ENCODE data around the gene SCD. TPM values are rescaled to one million over a fixed set of nuclear protein-coding genes. Genes with fewer than 3 reads are reported as not detected.
"Not testable (repeated sequence)": the region's sequence is repeated elsewhere in the genome, so short reads cannot be mapped to it uniquely, and the experiment has no call there.

Gene SCD
- 140 and 142 TPM in 2 replicates for total RNA-seq

GRCh38 chr10:100346765-100347567, at the start of gene SCD:
Gene SCD, plus strand, starts transcription at chr10:100347233. Its CDS starts 272 bp downstream, at chr10:100347505.
- no peak for DNase-seq (ENCODE audit: extremely low read depth, low read depth, low spot score)

DNA sequence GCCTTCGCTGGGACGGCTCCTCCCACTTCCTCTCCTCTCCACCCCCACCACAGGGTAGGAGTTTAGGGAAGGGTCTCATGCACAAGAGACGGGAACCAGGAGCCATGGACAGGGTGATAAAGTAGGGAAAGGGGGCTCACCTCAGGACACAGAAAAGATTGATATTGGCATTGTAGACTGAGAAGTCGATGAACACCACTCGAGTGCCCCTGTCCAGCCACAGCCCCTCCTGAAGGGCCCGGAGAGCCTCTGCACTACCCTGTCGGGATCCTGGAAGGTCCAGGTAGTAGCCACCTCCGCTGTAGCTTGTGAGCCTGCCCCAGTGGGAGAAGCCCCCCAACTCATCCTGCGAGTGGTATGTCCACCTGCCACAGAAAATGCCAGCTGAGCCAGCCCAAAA, 49.8 kb upstream of the SCD start:
- no peak for DNase-seq (ENCODE audit: extremely low read depth, low read depth, low spot score)

GRCh38 chr10:100301123-100301522, 45.9 kb upstream of the SCD start:
- DNase-seq (ENCODE audit: extremely low read depth, low read depth, low spot score), result not testable (repeated sequence)

- DNase-seq (ENCODE audit: extremely low read depth, low read depth, low spot score), result no peak
These were observed 43.2 kb upstream of the SCD start for GRCh38 chr10:100303724-100304319.

DNA sequence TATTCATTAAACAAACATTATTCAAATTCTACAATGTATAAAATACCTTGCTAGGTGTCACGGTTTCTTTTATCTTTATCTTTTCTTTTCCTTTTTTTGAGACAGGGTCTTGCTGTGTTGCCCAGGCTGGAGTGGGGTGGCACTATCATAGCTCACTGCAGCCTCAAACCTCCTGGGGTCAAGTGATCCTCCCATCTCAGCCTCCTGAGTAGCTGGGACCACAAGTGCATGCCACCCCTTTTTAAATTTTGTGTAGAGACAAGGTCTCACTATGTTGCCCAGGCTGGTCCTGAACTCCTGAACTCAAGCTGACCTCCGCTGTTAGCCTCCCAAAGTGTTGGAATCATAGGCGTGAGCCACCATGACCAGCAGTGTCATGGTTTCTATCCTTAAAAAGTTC, 42.6 kb upstream of the SCD start:
- DNase-seq (ENCODE audit: extremely low read depth, low read depth, low spot score), result no peak

GRCh38 chr10:100306861-100307260, 40.2 kb upstream of the SCD start:
- DNase-seq (ENCODE audit: extremely low read depth, low read depth, low spot score), result no peak

- DNase-seq (ENCODE audit: extremely low read depth, low read depth, low spot score), result no peak
These were observed 39.3 kb upstream of the SCD start for GRCh38 chr10:100307684-100308083.

DNA sequence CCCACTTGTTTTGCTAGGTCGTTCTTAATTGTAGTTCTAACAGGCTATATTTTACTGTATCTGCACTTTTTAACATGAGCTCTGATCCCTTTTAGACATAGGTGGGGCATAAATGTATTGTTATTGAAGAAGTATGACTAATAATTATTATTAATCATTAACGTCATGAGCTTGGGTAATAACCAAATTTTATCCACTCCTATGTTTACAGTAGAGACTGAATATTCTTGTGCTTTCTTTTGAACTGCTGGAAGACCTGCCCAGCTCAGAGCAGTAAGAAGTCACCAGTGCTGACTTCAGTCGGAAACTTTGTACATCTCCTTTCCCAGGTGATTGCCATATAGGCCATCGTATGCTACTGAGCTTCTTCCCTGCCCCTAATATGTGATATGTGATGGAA, 35.7 kb upstream of the SCD start:
- DNase-seq (ENCODE audit: extremely low read depth, low read depth, low spot score), result no peak

- no peak for DNase-seq (ENCODE audit: extremely low read depth, low read depth, low spot score)
These were observed 31.4 kb upstream of the SCD start for GRCh38 chr10:100315615-100316014.

- DNase-seq (ENCODE audit: extremely low read depth, low read depth, low spot score), result no peak
These were observed 28.8 kb upstream of the SCD start for GRCh38 chr10:100318207-100318606.

GRCh38 chr10:100319707-100320402, 27.2 kb upstream of the SCD start:
- DNase-seq (ENCODE audit: extremely low read depth, low read depth, low spot score), result no peak

DNA sequence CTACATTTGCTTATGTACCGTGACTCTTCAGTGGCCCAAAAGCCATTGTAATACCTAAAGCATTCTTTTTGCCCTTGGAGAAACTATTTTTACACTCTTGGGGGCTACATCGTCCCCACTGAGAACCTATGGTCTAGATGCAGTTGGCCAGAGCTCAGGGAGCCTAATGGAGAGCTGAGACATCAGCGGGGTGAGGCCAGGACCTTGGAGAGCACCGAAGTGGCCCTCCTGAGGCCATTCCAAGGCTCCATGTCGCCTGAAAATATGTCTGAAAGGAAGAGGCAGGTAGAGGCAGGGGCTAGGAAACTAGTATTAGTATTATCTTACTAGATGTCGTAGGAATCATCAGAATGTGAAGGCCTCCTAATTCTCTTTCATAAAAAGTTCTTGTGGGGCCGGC, 21.9 kb upstream of the SCD start:
- no peak for DNase-seq (ENCODE audit: extremely low read depth, low read depth, low spot score)

DNA sequence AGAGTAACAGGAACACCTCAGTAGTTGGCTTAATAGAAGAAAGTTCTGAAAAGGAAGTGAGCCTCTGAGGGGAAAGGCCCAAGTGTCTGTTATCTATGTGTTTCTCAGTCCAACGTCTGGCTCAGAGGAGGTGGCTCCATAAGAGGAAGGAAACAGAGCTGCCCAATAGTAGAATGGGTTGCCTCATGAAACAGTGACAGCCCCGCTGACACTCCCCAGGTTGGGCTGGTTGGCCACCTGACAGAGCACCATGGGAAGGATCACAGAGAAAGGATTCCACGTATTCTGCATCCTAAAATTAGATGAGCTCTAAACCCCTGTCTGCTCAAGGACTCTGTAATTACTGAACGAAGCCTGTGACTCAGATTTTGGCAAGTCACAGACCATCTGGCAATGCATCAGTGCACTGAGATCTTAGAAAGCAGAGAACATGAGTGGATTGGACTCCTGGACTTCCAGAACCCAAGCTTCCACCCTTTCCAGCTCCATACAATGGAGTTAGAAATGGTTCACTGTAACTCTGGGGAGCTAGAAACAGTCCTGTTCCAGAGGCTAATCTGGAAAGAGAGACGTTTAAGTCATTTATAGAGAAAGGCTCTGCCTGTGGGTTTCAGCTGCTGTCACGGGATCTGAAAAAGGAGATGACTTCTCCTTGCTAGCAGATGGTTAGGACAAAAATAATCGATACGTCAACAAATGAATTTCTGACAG, 19.9 kb upstream of the SCD start:
- no peak for DNase-seq (ENCODE audit: extremely low read depth, low read depth, low spot score)

GRCh38 chr10:100327718-100328009, 19.4 kb upstream of the SCD start:
- no peak for DNase-seq (ENCODE audit: extremely low read depth, low read depth, low spot score)

- DNase-seq (ENCODE audit: extremely low read depth, low read depth, low spot score), result no peak
These were observed 18.8 kb upstream of the SCD start for GRCh38 chr10:100328198-100328597.

GRCh38 chr10:100330079-100330478, 17.0 kb upstream of the SCD start, which contains the start of gene PKD2L1:
Gene PKD2L1, minus strand, starts transcription at chr10:100330228. Its CDS starts 125 bp downstream, at chr10:100330103.
- no peak for DNase-seq (ENCODE audit: extremely low read depth, low read depth, low spot score)

DNA sequence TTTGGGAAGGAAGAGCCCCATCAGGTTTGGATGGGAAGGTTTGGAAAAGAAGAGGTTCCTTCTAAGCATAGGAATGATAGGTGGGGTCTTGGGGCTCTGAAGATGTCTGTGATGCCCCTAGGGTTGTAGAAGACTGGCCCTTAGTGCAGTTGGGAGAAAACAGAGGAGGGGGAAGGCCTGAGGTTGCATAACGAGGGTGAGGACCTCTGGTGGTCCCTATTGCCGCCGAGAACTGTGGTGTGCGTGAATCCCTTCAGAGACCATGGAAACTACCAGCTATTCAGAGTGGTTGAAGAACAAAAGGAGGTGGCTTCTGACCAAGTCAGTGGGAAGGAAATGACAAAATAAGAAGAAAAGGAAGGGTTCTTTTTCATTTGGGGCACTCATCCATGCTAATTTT, 13.9 kb upstream of the SCD start:
- no peak for DNase-seq (ENCODE audit: extremely low read depth, low read depth, low spot score)

DNA sequence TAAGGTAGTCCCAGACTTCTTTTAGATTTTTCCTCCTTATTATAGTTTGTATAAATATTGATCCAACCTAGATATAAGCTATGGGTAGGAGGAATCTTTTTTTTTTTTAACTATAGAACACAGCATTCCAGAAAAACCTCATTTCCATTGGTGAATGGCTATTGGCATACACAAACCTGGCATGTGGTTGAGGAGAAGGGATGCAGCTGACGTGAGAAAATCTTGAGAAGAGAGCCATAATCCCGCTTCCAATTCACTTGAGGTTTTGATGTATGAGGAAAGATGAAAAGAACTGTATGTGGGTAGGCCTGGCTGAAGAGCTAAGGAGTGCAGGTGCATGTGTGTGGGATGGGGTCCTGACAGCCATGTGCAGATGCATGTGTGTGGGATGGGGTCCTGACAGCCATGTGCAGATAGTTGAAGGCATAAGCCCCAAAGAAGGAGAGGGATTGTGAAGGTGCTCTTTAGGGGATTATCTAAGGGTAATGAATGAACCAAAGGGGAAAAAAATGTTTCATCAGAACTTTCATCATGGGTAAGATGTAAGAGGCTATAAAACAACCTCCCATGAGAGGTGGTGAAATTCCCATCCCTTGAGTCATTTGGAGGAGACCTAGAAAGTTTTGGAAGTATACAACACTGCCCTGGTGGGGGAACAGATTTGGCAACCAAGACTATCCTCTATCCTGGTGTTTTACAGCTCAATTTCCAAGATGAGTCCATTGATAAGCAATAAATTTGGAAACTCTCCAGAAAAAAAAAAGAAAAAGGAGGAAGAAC, 13.2 kb upstream of the SCD start:
- DNase-seq (ENCODE audit: extremely low read depth, low read depth, low spot score), result no peak

GRCh38 chr10:100334762-100335161, 12.3 kb upstream of the SCD start:
- DNase-seq (ENCODE audit: extremely low read depth, low read depth, low spot score), result no peak

DNA sequence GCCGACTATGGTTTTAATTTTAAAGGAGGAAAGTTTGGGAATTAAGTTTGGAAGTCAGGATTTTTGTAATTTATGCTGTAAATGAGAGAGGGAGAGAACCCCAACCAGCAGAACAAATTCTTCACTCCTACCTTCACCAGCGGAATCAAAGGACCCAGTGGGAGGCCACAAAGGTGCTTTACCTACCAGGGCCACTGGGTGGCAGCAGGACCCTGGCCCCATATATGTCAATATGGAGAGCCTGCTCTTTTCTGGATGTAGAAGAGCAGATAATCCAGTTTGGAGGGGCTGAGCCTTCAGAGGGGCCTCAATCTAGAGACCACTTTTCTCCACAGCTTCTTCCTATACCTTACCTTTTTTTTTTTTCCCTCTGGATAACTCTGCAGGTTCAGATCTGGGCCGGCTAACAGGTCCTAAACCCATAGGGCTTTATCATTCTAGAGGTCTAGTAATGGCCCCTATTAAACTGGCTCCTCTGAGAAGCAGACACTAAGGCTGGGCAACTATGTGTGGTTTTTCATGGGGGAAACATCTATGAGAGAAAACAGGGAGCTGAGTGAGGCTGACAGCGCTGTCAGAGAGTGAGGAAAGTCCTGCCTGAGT, 8.5 kb upstream of the SCD start:
- no peak for DNase-seq (ENCODE audit: extremely low read depth, low read depth, low spot score)

Data from glomerular endothelial cell (primary cell).